HG03575 (cell line): ENCODE results near the gene LIPH.
"Not testable (repeated sequence)": the region's sequence is repeated elsewhere in the genome, so short reads cannot be mapped to it uniquely, and the experiment has no call there.

Experiments
- ATAC-seq: cut with Tn5 transposase; IDR thresholded peaks from one replicate; pipeline ENCODE4 v1.9.1; 2021; ENCODE audit not compliant: unreplicated experiment, insufficient number of reproducible peaks, low FRiP score; ENCODE audit errors: extremely low read depth

LIPH gene

DNA sequence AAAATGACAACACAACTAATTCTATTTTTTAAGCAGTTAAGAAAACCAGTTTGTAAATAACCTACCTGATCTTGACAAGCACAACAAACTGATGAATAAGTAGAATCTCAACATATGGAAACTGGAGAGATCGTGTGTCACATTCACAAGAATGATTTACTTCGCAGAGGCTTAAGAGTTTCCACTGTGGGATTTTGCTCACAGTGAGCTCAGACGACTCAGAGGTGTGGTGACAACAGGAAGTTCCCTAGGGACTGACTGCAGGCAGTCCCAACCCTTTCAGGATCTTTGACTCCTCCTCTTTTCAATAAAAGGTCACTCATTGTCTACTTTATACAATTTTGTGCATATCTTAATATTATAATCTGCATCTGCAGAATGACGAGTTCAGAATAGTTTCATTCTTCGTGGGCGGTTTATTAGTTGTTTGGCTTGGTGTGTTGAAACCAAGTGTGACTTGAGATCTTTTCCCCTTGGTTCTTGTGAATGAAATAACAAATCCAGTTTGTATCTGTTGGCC, at the start of gene LIPH:
Gene LIPH (minus strand): TSS at position 231 of the 520 bp plus-strand sequence. CDS start 117 bp downstream, at position 114.
- ATAC-seq, result peak; percentile 38

DNA sequence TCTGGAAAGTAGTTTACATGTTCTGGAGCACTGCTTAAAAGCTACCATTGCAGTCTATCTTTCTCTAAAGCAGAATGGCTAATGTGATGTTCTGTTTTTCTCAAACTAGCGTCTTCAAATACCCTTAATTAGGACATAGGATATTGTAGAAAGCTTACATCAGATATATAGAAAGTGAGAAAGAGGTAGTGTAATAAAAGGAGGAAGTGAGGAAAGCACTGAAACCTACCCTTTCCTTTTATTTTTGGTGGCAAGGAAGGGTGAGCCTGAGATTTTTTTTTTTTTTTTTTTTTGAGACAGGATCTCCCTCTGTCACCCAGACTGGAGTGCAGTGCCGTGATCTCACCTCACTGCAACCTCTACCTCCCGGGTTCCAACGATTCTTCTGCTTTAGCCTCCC, 43.1 kb upstream of the LIPH start:
- no peak for ATAC-seq

DNA sequence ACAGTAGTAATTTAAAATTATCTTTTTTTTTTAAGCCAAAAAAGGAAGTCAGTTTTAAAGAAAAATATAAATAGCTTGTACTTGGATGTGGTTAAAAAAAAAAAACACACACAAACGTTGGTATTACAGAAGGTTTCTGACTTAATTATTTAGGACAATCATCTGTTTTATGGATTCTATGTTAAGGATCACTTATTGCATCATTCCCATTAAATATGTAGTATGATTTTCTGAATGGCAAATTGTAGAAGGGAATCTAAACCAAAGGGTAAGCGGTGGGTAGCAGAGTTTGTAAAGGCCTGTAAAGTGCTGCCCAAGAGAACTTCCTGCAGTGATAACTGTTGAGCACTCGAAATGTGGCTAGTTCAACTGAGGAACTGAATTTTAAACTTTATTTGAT, 41.7 kb upstream of the LIPH start:
- no peak for ATAC-seq

DNA sequence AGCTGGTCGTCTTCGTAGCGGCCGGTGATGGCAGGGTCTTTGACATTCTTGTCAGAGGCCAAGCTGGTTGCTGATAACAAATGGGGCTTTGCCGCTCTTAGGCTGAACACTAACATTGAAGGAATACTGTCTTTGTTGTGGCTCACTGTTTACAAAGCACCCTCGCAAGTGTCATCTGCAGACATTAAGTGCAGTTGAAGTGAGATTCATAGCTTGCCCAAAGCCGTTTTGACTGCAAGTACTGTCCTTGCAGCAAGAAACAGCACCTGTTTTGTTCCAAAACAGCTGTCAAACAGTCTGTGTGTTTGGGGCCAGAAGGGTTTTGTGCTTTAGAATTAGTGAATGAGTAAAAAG, 34.3 kb upstream of the LIPH start:
- no peak for ATAC-seq

DNA sequence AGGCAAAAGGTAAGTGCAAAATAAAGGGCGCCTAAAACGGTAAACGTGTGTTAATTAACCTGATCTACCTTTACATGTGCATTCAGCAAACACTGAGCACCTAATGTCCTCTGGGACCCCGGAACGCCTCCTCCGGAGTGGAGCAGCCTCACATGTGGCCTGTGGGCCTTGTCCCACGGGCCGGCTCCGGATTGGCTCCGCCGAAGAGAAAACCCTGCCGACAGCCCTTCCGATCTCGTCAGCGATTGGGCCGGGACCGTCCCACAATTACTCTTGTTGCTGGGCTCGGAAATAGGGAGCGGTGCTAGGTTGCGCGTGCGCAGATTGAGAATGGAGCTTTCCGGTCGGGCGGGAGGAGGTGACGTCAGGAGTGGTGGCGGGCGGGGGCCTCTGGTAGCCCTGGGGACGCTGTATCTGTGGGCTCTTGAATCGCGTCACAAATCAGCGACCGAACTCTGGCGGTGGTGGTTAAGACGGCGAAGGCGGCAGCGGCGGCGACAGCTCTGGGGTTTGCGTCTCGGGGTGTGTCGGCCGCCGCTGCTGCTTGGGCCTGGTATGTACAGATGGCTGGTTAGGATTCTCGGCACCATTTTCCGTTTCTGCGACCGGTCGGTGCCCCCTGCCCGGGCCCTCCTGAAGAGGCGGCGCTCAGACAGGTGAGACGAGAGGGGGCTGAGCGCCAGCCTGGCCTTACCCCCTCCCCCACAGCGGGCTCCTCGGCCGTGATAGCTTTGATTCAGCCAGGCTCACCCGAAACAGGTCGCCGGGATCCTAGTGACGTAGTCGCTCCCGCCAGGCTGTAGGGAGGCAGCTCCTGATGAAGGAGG, 33.7 kb upstream of the LIPH start, which contains the start of gene SENP2:
Gene SENP2 (plus strand): TSS at position 437 of the 827 bp plus-strand sequence. CDS start 119 bp downstream, at position 556.
- peak; percentile 83 for ATAC-seq

DNA sequence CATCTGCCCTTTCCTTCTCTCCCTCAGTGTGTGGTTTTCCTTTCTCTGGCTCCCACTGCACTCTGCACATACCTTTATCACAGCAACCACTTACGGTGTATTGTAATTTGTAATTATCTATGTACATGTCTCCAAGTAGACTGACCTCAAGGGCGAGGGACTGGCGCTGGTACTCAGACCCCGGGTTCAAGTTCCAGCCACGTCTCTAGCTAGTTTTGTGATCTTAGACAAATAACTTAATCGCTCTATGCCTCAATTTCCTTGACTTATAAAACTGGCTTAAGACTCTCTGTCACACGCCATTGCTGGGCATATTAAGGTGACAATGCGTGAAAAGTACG, 33.1 kb upstream of the LIPH start:
- ATAC-seq, result no peak

DNA sequence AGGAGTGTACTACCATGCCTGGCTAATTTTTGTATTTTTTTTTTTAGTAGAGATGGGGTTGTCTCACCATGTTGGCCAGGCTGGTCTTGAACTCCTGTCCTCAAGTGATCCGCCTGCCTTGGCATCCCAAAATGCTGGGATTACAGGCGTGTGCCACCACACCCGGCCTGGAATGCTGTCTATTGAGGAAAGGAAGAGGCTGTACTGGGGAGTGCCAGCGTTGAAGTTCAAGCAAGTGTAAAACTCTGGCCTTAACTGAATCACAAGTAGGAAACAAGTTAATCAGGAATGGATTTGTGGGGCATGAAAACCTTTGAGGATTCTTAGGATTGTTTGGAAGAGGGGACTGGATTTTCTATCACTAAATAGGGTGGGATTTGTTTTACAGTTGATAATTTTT, 32.3 kb upstream of the LIPH start:
- no peak for ATAC-seq

DNA sequence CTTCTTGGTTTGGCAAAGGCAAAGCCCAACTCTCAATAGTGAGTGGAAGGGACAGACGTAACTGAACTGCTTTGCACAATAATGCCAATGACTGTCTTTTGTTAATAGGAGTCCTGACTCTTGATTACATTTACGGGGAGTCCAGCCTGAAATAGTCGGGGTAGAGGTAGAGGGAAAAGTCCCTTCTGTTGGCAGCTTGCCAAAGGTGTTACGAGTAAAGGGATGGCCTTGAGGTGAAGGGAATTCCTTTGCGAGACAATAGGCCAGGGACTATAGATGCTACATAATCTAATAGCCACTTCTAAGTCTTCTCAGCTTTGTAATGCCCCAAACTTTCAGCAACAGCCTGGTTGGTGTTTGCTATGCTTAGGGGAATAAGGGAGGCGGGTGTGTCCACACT, 31.5 kb upstream of the LIPH start:
- no peak for ATAC-seq

DNA sequence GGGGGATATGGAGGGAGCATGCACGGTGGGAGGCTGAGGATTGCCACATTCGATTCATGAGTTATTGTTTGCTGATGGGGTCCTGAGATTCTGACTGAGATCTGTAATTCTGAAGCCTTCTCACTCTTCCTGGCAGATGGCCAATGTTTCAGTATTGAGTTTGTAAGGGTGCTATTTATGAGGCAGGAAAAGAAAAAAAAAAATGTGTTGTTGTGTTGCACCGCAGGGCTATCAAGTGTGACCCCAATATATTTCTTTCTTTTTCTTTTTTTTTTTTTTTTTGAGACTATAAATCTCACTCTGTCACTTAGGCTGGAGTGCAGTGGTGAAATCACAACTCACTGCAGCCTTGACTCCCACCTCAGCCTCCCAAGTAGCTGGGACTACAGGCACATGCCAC, 30.5 kb upstream of the LIPH start:
- ATAC-seq, result no peak

DNA sequence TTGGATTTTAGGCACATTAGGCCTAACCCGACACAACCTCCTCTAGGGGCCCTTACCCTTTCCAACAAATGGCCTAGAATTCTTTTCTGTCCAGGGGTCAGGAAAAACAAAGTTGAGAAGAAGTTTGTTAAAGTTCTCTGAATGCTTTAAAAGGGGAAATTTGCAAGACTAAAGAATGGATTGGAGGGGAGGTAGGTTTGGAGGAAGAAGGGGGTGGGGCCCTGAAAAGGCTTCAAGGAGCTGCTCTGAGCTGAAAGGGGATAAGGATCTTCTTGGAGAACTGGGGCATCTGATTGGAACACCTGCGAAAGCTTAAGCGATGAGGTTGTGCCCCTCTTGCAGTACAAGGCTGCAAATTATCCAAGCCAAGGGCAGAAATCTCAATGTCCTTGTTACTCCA, 29.8 kb upstream of the LIPH start:
- no peak for ATAC-seq

DNA sequence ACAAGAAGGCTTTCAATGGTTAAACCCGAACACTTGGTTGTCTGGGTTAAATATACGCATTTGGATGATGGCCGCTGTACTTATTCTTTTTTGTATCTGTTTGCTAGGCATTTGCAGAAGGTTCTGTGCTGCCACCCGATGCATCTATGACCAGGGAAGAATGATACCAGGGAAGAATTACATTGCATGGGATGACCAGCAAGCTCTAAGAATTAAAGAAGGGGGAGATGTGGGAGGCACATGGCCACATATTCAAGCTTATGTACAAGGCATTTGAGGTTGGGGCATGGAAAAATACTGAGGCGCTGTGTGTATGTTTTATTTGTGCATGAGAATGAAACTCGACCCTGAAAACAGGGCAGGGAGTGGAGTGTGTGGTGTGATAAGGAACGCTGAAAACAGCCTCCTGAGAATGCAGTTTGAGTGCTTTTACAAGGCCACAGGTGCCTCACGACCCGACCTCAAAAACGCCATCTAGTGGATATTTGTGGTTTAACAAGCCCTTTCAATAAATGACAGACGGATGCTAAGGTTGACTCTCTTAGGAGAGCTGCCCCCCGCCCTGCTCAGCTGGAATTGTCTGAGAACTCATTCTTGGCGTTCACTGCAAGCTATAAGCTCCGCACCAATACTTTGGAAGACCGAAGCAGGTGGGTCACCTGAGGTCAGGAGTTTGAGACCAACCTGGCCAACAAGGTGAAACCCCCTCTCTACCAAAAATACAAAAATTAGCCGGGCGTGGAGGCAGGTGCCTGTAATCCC, 22.9 kb upstream of the LIPH start:
- not testable (repeated sequence) for ATAC-seq

DNA sequence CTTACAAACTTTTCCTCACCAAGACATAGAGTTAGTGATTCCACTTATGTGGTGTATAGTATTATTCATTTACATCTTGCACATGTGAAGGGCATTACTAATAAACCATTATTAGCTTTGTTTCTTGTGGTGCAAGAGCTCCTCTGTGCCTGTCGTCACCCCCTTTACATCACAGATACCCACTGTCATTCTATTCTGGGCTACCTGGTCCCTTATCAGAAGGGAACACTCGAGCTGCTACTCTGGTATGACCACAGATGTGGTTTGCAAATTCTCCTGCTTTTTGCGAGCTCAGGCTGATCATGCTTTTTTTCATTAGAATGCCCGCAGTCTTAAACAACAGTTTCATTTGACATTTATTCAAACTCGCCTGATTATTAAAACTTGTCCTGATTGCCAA, 19.8 kb upstream of the LIPH start:
- no peak for ATAC-seq

DNA sequence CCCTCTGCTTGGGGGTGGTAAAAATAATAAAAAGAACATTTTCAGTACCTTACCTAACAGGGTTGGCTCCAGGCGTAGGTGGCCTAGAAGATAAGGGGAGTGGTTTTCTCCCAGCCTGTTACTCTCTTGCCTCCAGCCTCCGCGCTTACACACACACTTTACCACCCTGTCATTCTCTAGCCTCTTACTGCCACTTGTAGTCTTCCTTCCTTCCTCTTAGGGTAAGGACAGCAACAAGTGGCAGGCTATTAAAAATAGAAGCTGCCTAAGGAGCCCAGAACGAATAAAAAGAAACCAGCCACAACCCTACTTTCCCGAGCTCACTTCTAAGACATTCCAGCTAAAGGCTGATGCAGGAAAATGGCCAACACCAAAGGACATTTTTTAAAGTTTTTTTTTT, 9.6 kb upstream of the LIPH start:
- ATAC-seq, result no peak

DNA sequence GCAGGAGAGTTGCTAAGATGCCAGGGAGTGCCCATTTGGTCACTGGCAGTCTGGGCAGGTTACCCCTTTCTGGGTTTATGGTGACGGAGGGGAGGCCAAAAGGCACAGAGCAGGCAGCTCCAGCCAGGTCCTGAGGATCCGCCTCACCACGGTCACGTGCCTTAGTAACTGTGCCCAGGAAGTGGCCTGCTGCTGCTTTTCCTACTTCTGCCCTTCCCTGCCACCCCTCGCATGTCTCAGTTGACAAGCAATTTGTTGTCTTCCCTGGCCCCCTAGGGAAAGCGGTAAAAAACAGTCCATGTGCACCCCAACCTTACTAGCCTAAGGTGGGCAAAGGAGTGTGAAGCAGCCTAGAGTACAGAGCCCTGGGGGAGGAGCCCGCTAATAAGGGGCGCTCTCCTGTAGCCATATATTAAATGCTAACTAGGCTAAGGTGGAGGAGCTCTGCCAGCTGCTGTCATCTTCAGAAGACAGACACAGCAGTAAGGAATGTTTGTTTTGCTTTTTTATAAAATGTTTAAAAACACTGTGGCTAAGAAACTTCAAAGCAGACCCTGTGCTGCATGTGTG, 9.1 kb upstream of the LIPH start:
- ATAC-seq, result no peak

DNA sequence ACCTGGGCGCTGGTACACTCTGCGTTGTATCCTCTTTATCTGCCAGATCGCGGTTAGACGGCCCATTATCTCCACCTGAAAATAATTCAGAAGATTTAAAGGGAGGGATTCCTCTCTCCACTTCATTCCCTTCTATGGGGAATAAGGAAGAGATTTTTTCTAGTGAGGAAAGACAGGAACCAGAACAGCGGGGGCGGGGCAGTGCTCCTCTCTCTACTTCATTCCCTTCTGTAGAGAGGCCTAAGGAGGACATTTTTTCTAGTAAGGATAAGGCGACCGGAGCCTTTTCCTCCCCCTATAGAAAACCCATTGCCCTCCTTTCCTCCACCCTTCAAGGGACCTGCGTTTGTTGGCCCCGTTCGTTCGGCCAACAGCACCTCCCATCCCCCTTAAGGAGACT, 8.3 kb upstream of the LIPH start:
- ATAC-seq, result no peak

DNA sequence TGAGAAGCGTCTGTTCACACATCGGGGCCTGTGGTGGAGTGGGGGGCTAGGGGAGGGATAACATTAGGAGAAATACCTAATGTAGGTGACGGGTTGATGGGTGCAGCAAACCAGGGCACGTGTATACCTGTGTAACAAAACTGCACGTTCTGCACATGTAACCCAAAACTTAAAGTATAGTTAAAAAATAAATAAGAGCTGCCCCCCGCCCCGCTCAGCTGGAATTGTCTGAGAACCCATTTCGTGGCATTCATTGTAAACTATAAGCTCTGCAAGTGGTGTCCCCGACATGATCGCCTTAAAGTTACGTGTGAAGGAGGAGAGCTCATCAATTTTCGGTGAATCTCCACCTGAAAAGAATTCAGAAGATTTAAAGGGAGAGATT, 7.3 kb upstream of the LIPH start:
- ATAC-seq, result no peak

DNA sequence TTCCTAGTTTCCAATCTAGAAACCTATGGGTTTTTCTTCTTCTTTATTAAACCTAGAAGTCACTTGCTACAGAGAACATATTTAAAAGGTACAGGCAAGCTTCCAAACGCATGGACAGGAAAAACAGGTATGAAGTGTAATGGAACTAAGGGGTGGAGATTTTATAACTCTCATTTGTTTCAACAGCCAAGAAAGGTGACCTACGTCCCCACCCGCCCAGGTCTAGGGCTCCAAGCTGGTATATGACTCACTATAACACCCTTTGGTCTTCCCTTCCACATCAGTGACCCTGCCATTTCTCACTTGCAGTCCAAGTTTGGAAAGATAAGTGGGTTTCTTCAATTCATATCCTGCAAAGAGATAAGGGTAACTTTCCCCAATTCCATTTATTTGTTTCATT, 6.0 kb upstream of the LIPH start:
- ATAC-seq, result no peak

DNA sequence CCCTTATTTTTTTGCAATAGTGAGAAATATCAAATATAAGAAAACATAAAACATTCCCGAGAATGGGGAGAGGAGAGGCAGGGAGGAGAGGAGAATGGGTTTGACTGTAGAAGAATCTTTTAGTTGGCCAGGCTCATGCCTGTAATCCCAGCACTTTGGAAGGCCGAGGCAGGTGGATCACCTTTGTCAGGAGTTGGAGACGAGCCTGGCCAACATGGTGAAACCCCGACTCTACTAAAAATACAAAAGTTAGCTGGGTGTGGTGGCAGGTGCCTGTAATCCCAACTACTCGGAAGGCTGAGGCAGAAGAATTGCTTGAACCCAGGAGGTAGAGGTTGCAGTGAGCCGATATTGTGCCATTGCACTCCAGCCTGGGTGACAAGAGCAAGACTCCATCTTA, 4.3 kb upstream of the LIPH start:
- not testable (repeated sequence) for ATAC-seq

DNA sequence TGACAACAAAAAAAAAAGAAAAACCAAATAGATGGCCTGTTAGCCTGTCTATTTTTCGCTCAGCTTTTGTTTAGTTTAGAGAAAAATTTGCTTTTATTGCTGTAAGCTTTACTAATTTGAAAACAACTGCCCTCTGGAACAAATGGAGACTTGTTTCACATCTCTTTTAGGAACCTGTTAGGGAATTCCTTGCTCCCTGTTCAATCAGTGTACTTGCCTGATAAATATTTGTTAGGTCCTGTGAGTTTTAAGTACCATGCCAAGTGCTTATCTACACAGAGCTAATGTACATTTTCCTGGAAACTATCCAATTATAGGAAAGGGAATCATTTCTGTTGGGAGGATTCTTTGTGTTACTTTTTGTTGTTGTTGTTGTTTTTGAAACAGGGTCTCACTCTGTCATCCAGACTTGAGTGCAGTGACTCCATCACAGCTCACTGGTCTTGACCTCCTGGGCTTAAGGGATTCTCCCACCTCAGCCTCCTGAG, 3.5 kb upstream of the LIPH start:
- no peak for ATAC-seq

DNA sequence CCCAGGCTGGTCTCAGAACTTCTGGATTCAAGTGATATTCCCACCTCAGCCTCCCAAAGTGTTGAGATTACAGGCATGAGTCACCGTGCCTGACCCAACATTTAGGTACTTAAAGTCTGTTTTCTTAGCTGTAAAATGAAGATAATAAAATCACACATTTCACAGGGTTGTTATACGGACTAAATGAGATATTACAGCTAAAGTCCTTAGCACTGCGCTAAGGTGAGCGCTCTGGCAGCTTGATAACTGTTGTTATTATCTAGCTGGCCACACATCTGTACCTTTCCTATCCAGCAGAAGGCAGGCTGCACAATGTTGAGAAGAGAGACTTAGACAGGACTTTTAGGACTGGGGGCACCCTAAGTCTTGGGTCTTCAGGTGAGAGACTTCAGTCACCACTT, 2.7 kb upstream of the LIPH start:
- no peak for ATAC-seq
